ENCODE data around the gene FAM149B1. TPM values are rescaled to one million over a fixed set of nuclear protein-coding genes. Genes with fewer than 3 reads are reported as not detected.
A peak's percentile ranks its signal among the peaks of the same experiment; 100 is the strongest.

Gene FAM149B1
- polyA plus RNA-seq, result 10 to 100 TPM; 13.2 to 30.8 (median 16.8) TPM
- long read RNA-seq, donor 1, full-length matches to known transcripts, result 8 of 8 reads
- long read RNA-seq, donor 1, partial matches to known transcripts, result 0 of 8 reads
- long read RNA-seq, donor 1, other reads (novel, unspliced or antisense), result 0 of 8 reads
- long read RNA-seq, donor 2, partial matches to known transcripts, result 6 of 7 reads
- long read RNA-seq, donor 2, other reads (novel, unspliced or antisense), result 0 of 7 reads
- long read RNA-seq, donor 3, partial matches to known transcripts, result 24 of 45 reads
- long read RNA-seq, donor 3, other reads (novel, unspliced or antisense), result 20 of 45 reads
- long read RNA-seq, donor 4, partial matches to known transcripts, result 0 of 1 reads
- long read RNA-seq, donor 4, other reads (novel, unspliced or antisense), result 0 of 1 reads
- long read RNA-seq, donor 5, partial matches to known transcripts, result 12 of 15 reads
- long read RNA-seq, donor 5, other reads (novel, unspliced or antisense), result 0 of 15 reads
- long read RNA-seq, donor 6, partial matches to known transcripts, result 0 of 2 reads
- long read RNA-seq, donor 6, other reads (novel, unspliced or antisense), result 0 of 2 reads
- long read RNA-seq, donor 7, result 0 reads
- long read RNA-seq, donor 8, partial matches to known transcripts, result 0 of 2 reads
- long read RNA-seq, donor 8, other reads (novel, unspliced or antisense), result 0 of 2 reads
- long read RNA-seq, donor 9, full-length matches to known transcripts, result 1 of 1 reads
- long read RNA-seq, donor 9, partial matches to known transcripts, result 0 of 1 reads
- long read RNA-seq, donor 9, other reads (novel, unspliced or antisense), result 0 of 1 reads
- long read RNA-seq, donor 10, partial matches to known transcripts, result 160 of 185 reads
- long read RNA-seq, donor 10, other reads (novel, unspliced or antisense), result 23 of 185 reads

GRCh38 chr10:73167783-73168464 is at the start of gene FAM149B1, which contains the start of gene ECD:
Gene FAM149B1, plus strand, starts transcription at chr10:73168119. Its CDS starts 221 bp downstream, at chr10:73168340.
Gene ECD, minus strand, starts transcription at chr10:73168008. Its CDS starts 4,071 bp downstream, at chr10:73163937.
- H3K36me3 ChIP-seq (ENCODE audit: control insufficient read depth in 3 of 3, insufficient read depth in 2 of 3, low read depth in 1 of 3, low read length in 3 of 3), result peaks cover 0 to 2% (median 0%) of the 10 kb centered on the region in 3 donors
- no peaks in the 10 kb centered on the region for H3K27me3 ChIP-seq (ENCODE audit: control insufficient read depth in 3 of 3, insufficient read depth in 3 of 3, low read length in 3 of 3)
- H3K27ac ChIP-seq (ENCODE audit: low read depth in 1 of 3, low read length in 2 of 3), result peak within 1 kb of the TSS; percentile 80 to 99 (median 98)
- FAIRE-seq, result no peak
- peak within 1 kb of the TSS; percentile 60 to 99 (median 79) for H3K4me3 ChIP-seq (ENCODE audit: low read depth in 1 of 3, low read length in 3 of 3)
- H3K4me1 ChIP-seq (ENCODE audit: control insufficient read depth in 3 of 3, insufficient read depth in 2 of 3, low read depth in 1 of 3, low read length in 2 of 3), result no peaks in the 10 kb centered on the region
- DNase-seq, result peak; percentile 95 to 98
- no peaks in the 10 kb centered on the region for H3K9me3 ChIP-seq (ENCODE audit: control insufficient read depth in 2 of 2, insufficient read depth in 1 of 2, low read depth in 1 of 2, low read length in 1 of 2)
- 0% methylated on average over 42 to 49 of the region's 49 CpGs for WGBS, 3 donors

DNA sequence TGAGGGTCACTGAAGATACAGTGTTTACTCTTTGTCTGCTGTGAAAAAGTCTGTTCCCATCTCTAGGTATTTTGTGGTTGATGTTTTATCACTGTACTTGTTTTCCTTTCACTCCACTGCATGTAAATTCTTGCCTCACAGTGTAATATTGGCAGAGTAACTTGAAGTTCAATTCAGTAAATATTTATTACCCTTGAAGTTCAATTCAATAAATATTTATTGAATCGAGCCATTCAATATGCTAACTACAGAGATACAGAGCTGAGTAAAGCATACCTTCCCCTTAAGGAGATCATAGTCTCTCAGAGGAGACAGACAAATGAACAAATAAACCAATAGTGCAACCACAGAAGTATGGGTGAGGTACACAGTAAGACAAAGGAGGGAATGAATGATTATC is 48.5 kb upstream of the FAM149B1 start:
- WGBS, 3 donors, result 26 to 57% (median 38%) methylated on average over 1 of the region's 1 CpG
- H3K4me3 ChIP-seq (ENCODE audit: low read depth in 1 of 3, low read length in 3 of 3), result no peak overlapping the region
- no peak overlapping the region for H3K27ac ChIP-seq (ENCODE audit: low read depth in 1 of 3, low read length in 2 of 3)
- H3K9me3 ChIP-seq (ENCODE audit: control insufficient read depth in 2 of 2, insufficient read depth in 1 of 2, low read depth in 1 of 2, low read length in 1 of 2), result no peaks in the 10 kb centered on the region
- FAIRE-seq (no peak), DNase-seq (no peak)
- H3K36me3 ChIP-seq (ENCODE audit: control insufficient read depth in 3 of 3, insufficient read depth in 2 of 3, low read depth in 1 of 3, low read length in 3 of 3), result peaks cover 2 to 21% (median 5%) of the 10 kb centered on the region in 3 donors
- H3K27me3 ChIP-seq (ENCODE audit: control insufficient read depth in 3 of 3, insufficient read depth in 3 of 3, low read length in 3 of 3), result no peaks in the 10 kb centered on the region
- no peaks in the 10 kb centered on the region for H3K4me1 ChIP-seq (ENCODE audit: control insufficient read depth in 3 of 3, insufficient read depth in 2 of 3, low read depth in 1 of 3, low read length in 2 of 3)

DNA sequence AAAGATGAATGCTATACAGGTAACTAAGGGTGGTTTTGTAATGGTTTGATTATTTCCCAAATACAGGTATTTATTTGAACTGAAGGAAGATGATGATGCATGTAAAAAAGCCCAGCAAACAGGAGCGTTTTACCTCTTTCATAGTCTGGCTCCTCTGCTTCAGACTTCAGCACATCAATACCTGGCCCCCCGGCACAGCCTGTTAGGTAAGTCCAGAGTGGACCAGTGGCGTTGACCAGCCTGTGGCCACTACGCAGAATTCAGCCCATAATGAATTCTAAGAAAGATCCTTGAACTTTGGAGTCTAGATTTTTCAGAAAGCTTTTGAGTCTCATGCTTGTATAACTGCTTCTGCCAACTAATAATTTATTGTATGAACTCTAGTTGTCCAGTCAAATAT is 48.0 kb upstream of the FAM149B1 start:
- Histone ChIP-seq H3K4me3 (ENCODE audit: low read depth in 1 of 3, low read length in 3 of 3) (no peak overlapping the region), H3K27ac (ENCODE audit: low read depth in 1 of 3, low read length in 2 of 3) (no peak overlapping the region), H3K27me3 (ENCODE audit: control insufficient read depth in 3 of 3, insufficient read depth in 3 of 3, low read length in 3 of 3) (no peaks in the 10 kb centered on the region), H3K9me3 (ENCODE audit: control insufficient read depth in 2 of 2, insufficient read depth in 1 of 2, low read depth in 1 of 2, low read length in 1 of 2) (no peaks in the 10 kb centered on the region), H3K4me1 (ENCODE audit: control insufficient read depth in 3 of 3, insufficient read depth in 2 of 3, low read depth in 1 of 3, low read length in 2 of 3) (no peaks in the 10 kb centered on the region), H3K36me3 (ENCODE audit: control insufficient read depth in 3 of 3, insufficient read depth in 2 of 3, low read depth in 1 of 3, low read length in 3 of 3) (peaks cover 2 to 19% (median 5%) of the 10 kb centered on the region in 3 donors)
- DNase-seq (no peak), FAIRE-seq (no peak)
- WGBS, 3 donors, result 89 to 95% (median 95%) methylated on average over 4 of the region's 4 CpGs

- no peaks in the 10 kb centered on the region for H3K4me1 ChIP-seq (ENCODE audit: control insufficient read depth in 3 of 3, insufficient read depth in 2 of 3, low read depth in 1 of 3, low read length in 2 of 3)
- H3K27me3 ChIP-seq (ENCODE audit: control insufficient read depth in 3 of 3, insufficient read depth in 3 of 3, low read length in 3 of 3), result no peaks in the 10 kb centered on the region
- H3K4me3 ChIP-seq (ENCODE audit: low read depth in 1 of 3, low read length in 3 of 3), result no peak overlapping the region
- no peak overlapping the region for H3K27ac ChIP-seq (ENCODE audit: low read depth in 1 of 3, low read length in 2 of 3)
- FAIRE-seq (no peak), DNase-seq (no peak)
- WGBS, 3 donors, result 92 to 99% (median 98%) methylated on average over 2 of the region's 2 CpGs
- H3K9me3 ChIP-seq (ENCODE audit: control insufficient read depth in 2 of 2, insufficient read depth in 1 of 2, low read depth in 1 of 2, low read length in 1 of 2), result no peaks in the 10 kb centered on the region
- peaks cover 2 to 29% (median 8%) of the 10 kb centered on the region in 3 donors for H3K36me3 ChIP-seq (ENCODE audit: control insufficient read depth in 3 of 3, insufficient read depth in 2 of 3, low read depth in 1 of 3, low read length in 3 of 3)
These were observed 41.6 kb upstream of the FAM149B1 start for GRCh38 chr10:73126343-73126742.

DNA sequence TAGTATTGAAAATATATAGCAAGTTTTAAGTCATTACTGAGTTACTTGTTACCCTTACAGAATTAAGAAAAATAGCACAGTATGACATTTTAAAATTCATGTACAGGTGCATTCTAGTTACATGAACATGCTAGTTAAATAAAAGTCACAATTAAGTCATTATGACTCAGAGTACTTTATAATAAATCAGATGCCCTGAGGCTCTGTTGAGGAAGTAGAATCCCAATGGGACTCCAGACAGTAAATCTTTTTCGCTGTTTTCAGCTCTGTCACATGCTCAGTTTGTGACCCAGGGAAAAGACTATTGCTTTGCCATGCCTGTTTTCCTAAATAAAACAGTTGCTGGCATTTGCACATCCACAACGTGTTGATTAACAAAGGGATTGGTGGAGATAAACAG is 36.6 kb upstream of the FAM149B1 start:
- Histone ChIP-seq H3K27me3 (ENCODE audit: control insufficient read depth in 3 of 3, insufficient read depth in 3 of 3, low read length in 3 of 3) (no peaks in the 10 kb centered on the region), H3K9me3 (ENCODE audit: control insufficient read depth in 2 of 2, insufficient read depth in 1 of 2, low read depth in 1 of 2, low read length in 1 of 2) (no peaks in the 10 kb centered on the region), H3K4me3 (ENCODE audit: low read depth in 1 of 3, low read length in 3 of 3) (no peak overlapping the region), H3K36me3 (ENCODE audit: control insufficient read depth in 3 of 3, insufficient read depth in 2 of 3, low read depth in 1 of 3, low read length in 3 of 3) (peaks cover 8 to 31% (median 12%) of the 10 kb centered on the region in 3 donors), H3K27ac (ENCODE audit: low read depth in 1 of 3, low read length in 2 of 3) (no peak overlapping the region), H3K4me1 (ENCODE audit: control insufficient read depth in 3 of 3, insufficient read depth in 2 of 3, low read depth in 1 of 3, low read length in 2 of 3) (no peaks in the 10 kb centered on the region)
- no peak for FAIRE-seq
- WGBS, 3 donors, result 70 to 80% (median 74%) methylated on average over 2 of the region's 2 CpGs
- no peak for DNase-seq

- Histone ChIP-seq H3K4me1 (ENCODE audit: control insufficient read depth in 3 of 3, insufficient read depth in 2 of 3, low read depth in 1 of 3, low read length in 2 of 3) (no peaks in the 10 kb centered on the region), H3K27ac (ENCODE audit: low read depth in 1 of 3, low read length in 2 of 3) (peak overlapping the region in 1 of 3 donors; percentile 39), H3K27me3 (ENCODE audit: control insufficient read depth in 3 of 3, insufficient read depth in 3 of 3, low read length in 3 of 3) (no peaks in the 10 kb centered on the region), H3K9me3 (ENCODE audit: control insufficient read depth in 2 of 2, insufficient read depth in 1 of 2, low read depth in 1 of 2, low read length in 1 of 2) (no peaks in the 10 kb centered on the region), H3K36me3 (ENCODE audit: control insufficient read depth in 3 of 3, insufficient read depth in 2 of 3, low read depth in 1 of 3, low read length in 3 of 3) (peaks cover 8 to 24% (median 14%) of the 10 kb centered on the region in 3 donors), H3K4me3 (ENCODE audit: low read depth in 1 of 3, low read length in 3 of 3) (no peak overlapping the region)
- peak in 1 of 2 donors; percentile 3 for DNase-seq
- no peak for FAIRE-seq
- WGBS, 3 donors, result 92 to 96% (median 95%) methylated on average over 2 of the region's 2 CpGs
These were observed 35.8 kb upstream of the FAM149B1 start for GRCh38 chr10:73131913-73132686.

DNA sequence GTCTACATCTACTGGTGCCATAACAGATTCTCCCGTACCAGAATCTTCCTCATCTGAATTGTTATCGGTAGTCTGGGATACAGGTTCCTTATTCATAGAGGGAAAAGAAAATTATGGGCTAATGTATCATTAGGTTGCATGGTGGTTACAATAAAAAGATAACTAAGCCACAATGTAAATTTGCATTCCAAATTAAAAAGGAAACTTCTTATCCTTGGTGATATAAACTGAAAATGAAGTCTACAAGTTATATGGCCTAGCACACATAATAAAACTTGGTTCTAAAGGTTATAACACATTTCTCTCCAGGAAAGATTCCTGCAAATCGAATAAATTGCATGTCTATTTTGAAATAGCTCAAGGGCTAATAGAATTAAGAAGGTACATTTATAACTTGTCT is 33.2 kb upstream of the FAM149B1 start:
- H3K36me3 ChIP-seq (ENCODE audit: control insufficient read depth in 3 of 3, insufficient read depth in 2 of 3, low read depth in 1 of 3, low read length in 3 of 3), result peaks cover 13 to 22% (median 17%) of the 10 kb centered on the region in 3 donors
- FAIRE-seq, result no peak

More for the DNA sequence above, 33.2 kb upstream of the FAM149B1 start:
- Histone ChIP-seq H3K4me3 (ENCODE audit: low read depth in 1 of 3, low read length in 3 of 3) (no peak overlapping the region), H3K4me1 (ENCODE audit: control insufficient read depth in 3 of 3, insufficient read depth in 2 of 3, low read depth in 1 of 3, low read length in 2 of 3) (no peaks in the 10 kb centered on the region), H3K27me3 (ENCODE audit: control insufficient read depth in 3 of 3, insufficient read depth in 3 of 3, low read length in 3 of 3) (no peaks in the 10 kb centered on the region), H3K27ac (ENCODE audit: low read depth in 1 of 3, low read length in 2 of 3) (no peak overlapping the region), H3K9me3 (ENCODE audit: control insufficient read depth in 2 of 2, insufficient read depth in 1 of 2, low read depth in 1 of 2, low read length in 1 of 2) (no peaks in the 10 kb centered on the region)
- 78 to 87% (median 86%) methylated on average over 3 of the region's 3 CpGs for WGBS, 3 donors
- DNase-seq, result no peak
